Endothelial cell of umbilical vein (primary cell): ENCODE results near the gene CDC42SE1.

ENCODE experiments used
- CTCF ChIP-seq, 2 donors: IDR thresholded peaks; 1 replicate in 1 of 2; 2 replicates in 1 of 2; pipeline ENCODE4 v1.5.1; 2011; ENCODE audit warnings: low read length in 2 of 2, mild to moderate bottlenecking in 2 of 2, moderate library complexity in 2 of 2, control low read depth in 1 of 2, inconsistent platforms in 1 of 2, low read depth in 1 of 2; ENCODE audit not compliant: insufficient read depth in 1 of 2; ENCODE audit errors: extremely low read depth in 1 of 2
- EZH2 ChIP-seq: IDR thresholded peaks from 2 replicates; pipeline ENCODE4 v1.6.1; 2012; ENCODE audit warnings: borderline replicate concordance, low read depth, mild to moderate bottlenecking, moderate library complexity, low read length, inconsistent platforms; ENCODE audit not compliant: severe bottlenecking
- JUN ChIP-seq: IDR thresholded peaks from 2 replicates; pipeline ENCODE4 v1.6.1; 2011; ENCODE audit warnings: borderline replicate concordance, low read depth; ENCODE audit not compliant: insufficient read length, insufficient read depth
- MAX ChIP-seq: IDR thresholded peaks from 2 replicates; pipeline ENCODE4 v1.6.1; 2011; ENCODE audit not compliant: insufficient read depth, insufficient read length
- MYC ChIP-seq: IDR thresholded peaks from one replicate; pipeline ENCODE4 v1.6.1; 2011; ENCODE audit warnings: mild to moderate bottlenecking, low read depth, low read length
- POLR2A ChIP-seq: IDR thresholded peaks from 2 replicates; pipeline ENCODE4 v1.6.1; 2012; ENCODE audit warnings: low read depth, mild to moderate bottlenecking, control low read depth, low read length
- POLR2AphosphoS5 ChIP-seq: IDR thresholded peaks from 2 replicates; pipeline ENCODE4 v1.6.1; 2012; ENCODE audit warnings: low read depth, mild to moderate bottlenecking, control low read depth, low read length, moderate library complexity; ENCODE audit not compliant: insufficient read depth

- TF ChIP-seq CTCF (IDR thresholded peaks at IDR 0.05; ENCODE audit: extremely low read depth in 1 of 2, insufficient read depth in 1 of 2, low read depth in 1 of 2, low read length in 2 of 2): no peak
- no peak for TF ChIP-seq POLR2A
- TF ChIP-seq MAX: no peak
- TF ChIP-seq JUN: no peak
- peak; percentile 23 for TF ChIP-seq POLR2AphosphoS5
- TF ChIP-seq EZH2: no peak
- no peak for TF ChIP-seq MYC
These were observed 9.3 kb downstream of the CDC42SE1 start for GRCh38 chr1:151050051-151050688.
